ENCODE data around the gene CYLD.

- TF ChIP-seq POLR2AphosphoS5 (IDR thresholded peaks at IDR 0.05; ENCODE audit: low read depth) = no peak
- no peak for TF ChIP-seq SPI1 (IDR thresholded peaks at IDR 0.05; ENCODE audit: borderline replicate concordance, low read depth)
- TF ChIP-seq, protein P1, sequence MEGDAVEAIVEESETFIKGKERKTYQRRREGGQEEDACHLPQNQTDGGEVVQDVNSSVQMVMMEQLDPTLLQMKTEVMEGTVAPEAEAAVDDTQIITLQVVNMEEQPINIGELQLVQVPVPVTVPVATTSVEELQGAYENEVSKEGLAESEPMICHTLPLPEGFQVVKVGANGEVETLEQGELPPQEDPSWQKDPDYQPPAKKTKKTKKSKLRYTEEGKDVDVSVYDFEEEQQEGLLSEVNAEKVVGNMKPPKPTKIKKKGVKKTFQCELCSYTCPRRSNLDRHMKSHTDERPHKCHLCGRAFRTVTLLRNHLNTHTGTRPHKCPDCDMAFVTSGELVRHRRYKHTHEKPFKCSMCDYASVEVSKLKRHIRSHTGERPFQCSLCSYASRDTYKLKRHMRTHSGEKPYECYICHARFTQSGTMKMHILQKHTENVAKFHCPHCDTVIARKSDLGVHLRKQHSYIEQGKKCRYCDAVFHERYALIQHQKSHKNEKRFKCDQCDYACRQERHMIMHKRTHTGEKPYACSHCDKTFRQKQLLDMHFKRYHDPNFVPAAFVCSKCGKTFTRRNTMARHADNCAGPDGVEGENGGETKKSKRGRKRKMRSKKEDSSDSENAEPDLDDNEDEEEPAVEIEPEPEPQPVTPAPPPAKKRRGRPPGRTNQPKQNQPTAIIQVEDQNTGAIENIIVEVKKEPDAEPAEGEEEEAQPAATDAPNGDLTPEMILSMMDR (IDR thresholded peaks at IDR 0.05; ENCODE audit: insufficient read depth, low read length) = no peak
- TF ChIP-seq, protein P2, sequence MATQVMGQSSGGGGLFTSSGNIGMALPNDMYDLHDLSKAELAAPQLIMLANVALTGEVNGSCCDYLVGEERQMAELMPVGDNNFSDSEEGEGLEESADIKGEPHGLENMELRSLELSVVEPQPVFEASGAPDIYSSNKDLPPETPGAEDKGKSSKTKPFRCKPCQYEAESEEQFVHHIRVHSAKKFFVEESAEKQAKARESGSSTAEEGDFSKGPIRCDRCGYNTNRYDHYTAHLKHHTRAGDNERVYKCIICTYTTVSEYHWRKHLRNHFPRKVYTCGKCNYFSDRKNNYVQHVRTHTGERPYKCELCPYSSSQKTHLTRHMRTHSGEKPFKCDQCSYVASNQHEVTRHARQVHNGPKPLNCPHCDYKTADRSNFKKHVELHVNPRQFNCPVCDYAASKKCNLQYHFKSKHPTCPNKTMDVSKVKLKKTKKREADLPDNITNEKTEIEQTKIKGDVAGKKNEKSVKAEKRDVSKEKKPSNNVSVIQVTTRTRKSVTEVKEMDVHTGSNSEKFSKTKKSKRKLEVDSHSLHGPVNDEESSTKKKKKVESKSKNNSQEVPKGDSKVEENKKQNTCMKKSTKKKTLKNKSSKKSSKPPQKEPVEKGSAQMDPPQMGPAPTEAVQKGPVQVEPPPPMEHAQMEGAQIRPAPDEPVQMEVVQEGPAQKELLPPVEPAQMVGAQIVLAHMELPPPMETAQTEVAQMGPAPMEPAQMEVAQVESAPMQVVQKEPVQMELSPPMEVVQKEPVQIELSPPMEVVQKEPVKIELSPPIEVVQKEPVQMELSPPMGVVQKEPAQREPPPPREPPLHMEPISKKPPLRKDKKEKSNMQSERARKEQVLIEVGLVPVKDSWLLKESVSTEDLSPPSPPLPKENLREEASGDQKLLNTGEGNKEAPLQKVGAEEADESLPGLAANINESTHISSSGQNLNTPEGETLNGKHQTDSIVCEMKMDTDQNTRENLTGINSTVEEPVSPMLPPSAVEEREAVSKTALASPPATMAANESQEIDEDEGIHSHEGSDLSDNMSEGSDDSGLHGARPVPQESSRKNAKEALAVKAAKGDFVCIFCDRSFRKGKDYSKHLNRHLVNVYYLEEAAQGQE (IDR thresholded peaks at IDR 0.05; ENCODE audit: insufficient replicate concordance, low read depth) = no peak
These were observed 67.7 kb downstream of the CYLD start for GRCh38 chr16:50809561-50809960.
